GM19395 (cell line): ENCODE measurements around the gene MTMR1.

Source experiments
- ATAC-seq: cut with Tn5 transposase; IDR thresholded peaks from one replicate; pipeline ENCODE4 v1.9.1; 2021; ENCODE audit warnings: mild to moderate bottlenecking, moderate library complexity; ENCODE audit not compliant: unreplicated experiment

Gene MTMR1

GRCh38 chrX:150696331-150696730 lies 3.1 kb downstream of the MTMR1 start:
- ATAC-seq, result no peak

- no peak for ATAC-seq
These were observed 3.7 kb downstream of the MTMR1 start for GRCh38 chrX:150696866-150697265.

- ATAC-seq, result no peak
These were observed 4.4 kb downstream of the MTMR1 start for GRCh38 chrX:150697641-150698040.

GRCh38 chrX:150698981-150699380 lies 5.8 kb downstream of the MTMR1 start:
- ATAC-seq, result no peak

- ATAC-seq, result no peak
These were observed 6.9 kb downstream of the MTMR1 start for GRCh38 chrX:150700107-150700506.

GRCh38 chrX:150701377-150701776 lies 8.2 kb downstream of the MTMR1 start:
- ATAC-seq, result no peak

- ATAC-seq, result no peak
These were observed 9.9 kb downstream of the MTMR1 start for GRCh38 chrX:150702966-150703694.

GRCh38 chrX:150703695-150703974 lies 10.4 kb downstream of the MTMR1 start:
- no peak for ATAC-seq

GRCh38 chrX:150704030-150704613 lies 10.9 kb downstream of the MTMR1 start:
- no peak for ATAC-seq

- ATAC-seq, result no peak
These were observed 19.4 kb downstream of the MTMR1 start for GRCh38 chrX:150712619-150713018.

GRCh38 chrX:150715184-150715583 lies 22.0 kb downstream of the MTMR1 start:
- ATAC-seq, result no peak

GRCh38 chrX:150719621-150720020 lies 26.4 kb downstream of the MTMR1 start:
- ATAC-seq, result no peak

GRCh38 chrX:150729956-150730355 lies 36.8 kb downstream of the MTMR1 start:
- ATAC-seq, result no peak

- no peak for ATAC-seq
These were observed 37.5 kb downstream of the MTMR1 start for GRCh38 chrX:150730719-150731118.

- ATAC-seq, result no peak
These were observed 38.6 kb downstream of the MTMR1 start for GRCh38 chrX:150731795-150732194.

- peak; percentile 55 for ATAC-seq
These were observed 43.3 kb downstream of the MTMR1 start for GRCh38 chrX:150736475-150736874.

GRCh38 chrX:150752124-150752523 lies 58.9 kb downstream of the MTMR1 start:
- ATAC-seq, result no peak

GRCh38 chrX:150753357-150753756 lies 60.2 kb downstream of the MTMR1 start:
- ATAC-seq, result no peak

GRCh38 chrX:150753968-150754367 lies 60.8 kb downstream of the MTMR1 start:
- ATAC-seq, result no peak

GRCh38 chrX:150757371-150757770 lies 64.2 kb downstream of the MTMR1 start:
- ATAC-seq, result no peak

- ATAC-seq, result no peak
These were observed 66.6 kb downstream of the MTMR1 start for GRCh38 chrX:150759568-150760416.

GRCh38 chrX:150761176-150761818 lies 68.1 kb downstream of the MTMR1 start:
- no peak for ATAC-seq
